HEK293 (cell line): ENCODE data around the gene IFNL1.

ENCODE experiments used
- CTCF ChIA-PET: fragments of 350-600 bp; formaldehyde crosslinking; extraction: SDS; loops from one replicate; lab custom pipeline; 2021; ENCODE audit warnings: antibody characterized with exemption; lab: Yijun Ruan, JAX
- POLR2A ChIA-PET: fragments of 300-600 bp; formaldehyde crosslinking; extraction: SDS; loops from one replicate; lab custom pipeline; 2020; ENCODE audit warnings: antibody characterized with exemption, inconsistent platforms; lab: Yijun Ruan, JAX
- H3K27ac ChIP-seq: fragments of 200-500 bp; sonication (Bioruptor generic); 2 replicates; pipeline ENCODE4 v1.5.1; 2014; ENCODE audit warnings: low read depth, low read length, control low read depth, inconsistent platforms; ENCODE audit errors: extremely low read depth
- H3K36me3 ChIP-seq, 2 experiments: fragments of 200-500 bp in 1 of 2; sonication (Bioruptor generic) in 1 of 2; 1 replicate in 1 of 2; 2 replicates in 1 of 2; pipeline ENCODE4 v1.5.1; 2014 to 2017; ENCODE audit warnings: inconsistent platforms in 2 of 2, low read length in 2 of 2; ENCODE audit not compliant: control insufficient read depth in 2 of 2, insufficient read depth in 1 of 2
- H3K4me1 ChIP-seq: fragments of 200-500 bp; sonication (Bioruptor generic); 2 replicates; pipeline ENCODE4 v1.5.1; 2014; ENCODE audit warnings: mild to moderate bottlenecking, low read length, inconsistent platforms; ENCODE audit not compliant: control insufficient read depth, insufficient read depth
- H3K4me3 ChIP-seq: 2 replicates; pipeline ENCODE4 v1.5.1; 2011; ENCODE audit warnings: low read depth, mild to moderate bottlenecking, control low read depth, low read length, moderate library complexity
- H3K9me3 ChIP-seq: fragments of 200-500 bp; sonication (Bioruptor generic); 2 replicates; pipeline ENCODE4 v1.5.1; 2014; ENCODE audit warnings: low read depth, low read length, inconsistent platforms; ENCODE audit not compliant: control insufficient read depth, insufficient read depth
- AEBP2 ChIP-seq: fragments of 450-650 bp; formaldehyde crosslinking; IDR thresholded peaks from 2 replicates; pipeline ENCODE4 v1.5.1; 2016; ENCODE audit warnings: missing biosample characterization, missing genetic modification characterization, borderline replicate concordance
- GLIS1 ChIP-seq: fragments of 450-650 bp; formaldehyde crosslinking; IDR thresholded peaks from 2 replicates; pipeline ENCODE4 v1.5.1; 2016; ENCODE audit warnings: missing biosample characterization, missing genetic modification characterization
- KLF9 ChIP-seq: fragments of 450-650 bp; formaldehyde crosslinking; IDR thresholded peaks from 2 replicates; pipeline ENCODE4 v1.5.1; 2016; ENCODE audit warnings: missing biosample characterization, missing genetic modification characterization, low read depth
- MEIS1 ChIP-seq: sonication (generic); formaldehyde crosslinking; IDR thresholded peaks from 2 replicates; pipeline ENCODE4 v1.8.1; 2022; ENCODE audit warnings: missing genetic modification reagents, mild to moderate bottlenecking, borderline replicate concordance
- RBAK ChIP-seq: fragments of 450-650 bp; formaldehyde crosslinking; IDR thresholded peaks from 2 replicates; pipeline ENCODE4 v1.5.1; 2016; ENCODE audit warnings: missing biosample characterization, missing genetic modification characterization
- TCF7L2 ChIP-seq: IDR thresholded peaks from 2 replicates; pipeline ENCODE4 v1.6.1; 2011; ENCODE audit warnings: low read depth, mild to moderate bottlenecking, inconsistent platforms, low read length, moderate library complexity, borderline replicate concordance
- ZIC2 ChIP-seq: fragments of 450-650 bp; formaldehyde crosslinking; IDR thresholded peaks from 2 replicates; pipeline ENCODE4 v1.5.1; 2016; ENCODE audit warnings: missing biosample characterization, missing genetic modification characterization
- ZNF10 ChIP-seq: fragments of 450-650 bp; formaldehyde crosslinking; IDR thresholded peaks from 2 replicates; pipeline ENCODE4 v1.5.1; 2017; ENCODE audit warnings: missing biosample characterization, missing genetic modification characterization
- ZNF132 ChIP-seq: fragments of 450-650 bp; formaldehyde crosslinking; IDR thresholded peaks from 2 replicates; pipeline ENCODE4 v1.5.1; 2017; ENCODE audit warnings: missing biosample characterization, missing genetic modification characterization, borderline replicate concordance
- ZNF133 ChIP-seq: fragments of 450-650 bp; formaldehyde crosslinking; IDR thresholded peaks from 2 replicates; pipeline ENCODE4 v1.5.1; 2016; ENCODE audit warnings: missing biosample characterization, missing genetic modification characterization
- ZNF354C ChIP-seq: fragments of 450-650 bp; formaldehyde crosslinking; IDR thresholded peaks from 2 replicates; pipeline ENCODE4 v1.5.1; 2016; ENCODE audit warnings: missing biosample characterization, missing genetic modification characterization, low read depth, borderline replicate concordance
- ZNF48 ChIP-seq: fragments of 450-650 bp; formaldehyde crosslinking; IDR thresholded peaks from 2 replicates; pipeline ENCODE4 v1.5.1; 2016; ENCODE audit warnings: missing biosample characterization, missing genetic modification characterization
- ZNF514 ChIP-seq: fragments of 450-650 bp; formaldehyde crosslinking; IDR thresholded peaks from 2 replicates; pipeline ENCODE4 v1.5.1; 2016; ENCODE audit warnings: missing biosample characterization, missing genetic modification characterization
- ZNF624 ChIP-seq: fragments of 450-650 bp; formaldehyde crosslinking; IDR thresholded peaks from 2 replicates; pipeline ENCODE4 v1.5.1; 2017; ENCODE audit warnings: missing biosample characterization, missing genetic modification characterization
- ZNF626 ChIP-seq: fragments of 450-650 bp; sonication (Bioruptor Pico); formaldehyde crosslinking; IDR thresholded peaks from 2 replicates; pipeline ENCODE4 v1.5.1; 2018; ENCODE audit warnings: missing biosample characterization, missing genetic modification characterization, inconsistent platforms
- ZNF76 ChIP-seq: fragments of 450-650 bp; formaldehyde crosslinking; IDR thresholded peaks from 2 replicates; pipeline ENCODE4; 2016; ENCODE audit warnings: low read depth, missing biosample characterization, missing genetic modification characterization, borderline replicate concordance
- ZNF776 ChIP-seq: fragments of 450-650 bp; formaldehyde crosslinking; IDR thresholded peaks from 2 replicates; pipeline ENCODE4 v1.5.0; 2017; ENCODE audit warnings: missing biosample characterization, missing genetic modification characterization, borderline replicate concordance
- TF ChIP-seq, protein P1 (sequence below): fragments of 450-650 bp; formaldehyde crosslinking; IDR thresholded peaks from 2 replicates; pipeline ENCODE4 v1.5.1; 2016; ENCODE audit warnings: missing biosample characterization, missing genetic modification characterization
- TF ChIP-seq, protein P2 (sequence below): fragments of 450-650 bp; formaldehyde crosslinking; IDR thresholded peaks from 2 replicates; pipeline ENCODE4 v1.5.1; 2017; ENCODE audit warnings: missing biosample characterization, mild to moderate bottlenecking, missing genetic modification characterization, moderate library complexity
- TF ChIP-seq, protein P3 (sequence below): fragments of 450-650 bp; formaldehyde crosslinking; IDR thresholded peaks from 2 replicates; pipeline ENCODE4 v1.5.1; 2017; ENCODE audit warnings: missing biosample characterization, missing genetic modification characterization

The IFNL1 gene

DNA sequence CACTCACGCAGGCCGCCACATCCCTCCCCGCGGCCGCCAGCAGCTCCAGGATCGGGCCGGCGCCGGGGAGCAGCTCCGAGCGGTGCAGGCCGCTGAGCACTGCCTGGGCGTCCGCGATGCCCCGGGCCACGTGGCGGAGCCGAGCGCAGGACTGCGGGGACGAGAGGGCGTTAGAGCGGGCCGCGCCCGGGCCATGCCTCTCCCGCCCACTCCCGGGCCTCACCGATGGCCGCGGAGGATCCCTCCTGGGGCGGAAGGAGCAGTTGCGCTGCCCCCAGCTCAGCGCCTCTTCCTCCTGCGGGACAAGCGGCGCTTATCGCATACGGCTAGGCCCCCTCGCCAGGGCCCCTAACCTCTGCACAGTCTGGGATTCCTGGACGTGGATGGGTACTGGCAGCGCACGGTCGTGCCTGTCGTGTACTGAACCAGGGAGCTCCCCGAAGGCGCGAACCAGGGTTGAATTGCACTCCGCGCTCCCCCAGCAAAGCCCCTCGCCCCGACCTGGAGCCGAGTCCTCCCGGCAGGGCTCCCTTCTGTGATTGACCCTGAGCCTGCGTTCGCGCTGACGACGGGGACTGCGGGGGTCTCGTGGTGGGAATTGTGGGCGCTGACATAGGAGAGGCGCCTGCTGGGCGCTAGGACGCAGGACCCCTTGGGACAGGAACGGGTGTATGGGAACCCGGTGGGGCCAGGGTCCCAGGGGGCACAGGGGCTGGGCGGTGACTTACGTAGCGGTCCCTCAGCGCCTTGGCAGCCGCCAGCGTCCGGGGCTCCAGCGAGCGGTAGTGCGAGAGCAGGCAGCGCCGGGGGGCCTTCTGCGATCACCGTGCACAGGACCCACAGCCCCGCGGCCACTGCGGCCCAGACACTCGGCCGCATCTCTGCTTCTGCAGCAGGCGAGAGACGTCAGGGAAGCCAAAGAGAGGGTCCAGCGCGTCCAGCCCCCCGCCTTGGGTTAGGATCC, 48.2 kb upstream of the IFNL1 start (continued):
- TF ChIP-seq ZIC2 (no peak), ZNF132 (no peak)

- H3K4me1 ChIP-seq, result peaks cover 2% of the 10 kb centered on the region; the same call in 1 of the 2 replicates
- H3K36me3 ChIP-seq, result no peaks in the 10 kb centered on the region
- no peak within 1 kb of the TSS for H3K4me3 ChIP-seq
- no peak within 1 kb of the TSS for H3K27ac ChIP-seq
- H3K9me3 ChIP-seq, result no peaks in the 10 kb centered on the region
- CTCF ChIA-PET, result interaction anchor here (0.5 to 1.6 kb wide), 2 partner anchors 37 to 890 kb away, joined by 3 to 4 read pairs; no protein-coding TSS in a partner anchor
- TF ChIP-seq ZNF354C (tag by site-specific recombination) (no peak), AEBP2 (tag by site-specific recombination) (no peak), ZNF626 (tag by site-specific recombination) (no peak), RBAK (no peak), ZNF514 (no peak), ZNF76 (tag by site-specific recombination) (no peak), KLF9 (tag by site-specific recombination) (no peak), MEIS1 (no peak)
- TF ChIP-seq, protein P1, sequence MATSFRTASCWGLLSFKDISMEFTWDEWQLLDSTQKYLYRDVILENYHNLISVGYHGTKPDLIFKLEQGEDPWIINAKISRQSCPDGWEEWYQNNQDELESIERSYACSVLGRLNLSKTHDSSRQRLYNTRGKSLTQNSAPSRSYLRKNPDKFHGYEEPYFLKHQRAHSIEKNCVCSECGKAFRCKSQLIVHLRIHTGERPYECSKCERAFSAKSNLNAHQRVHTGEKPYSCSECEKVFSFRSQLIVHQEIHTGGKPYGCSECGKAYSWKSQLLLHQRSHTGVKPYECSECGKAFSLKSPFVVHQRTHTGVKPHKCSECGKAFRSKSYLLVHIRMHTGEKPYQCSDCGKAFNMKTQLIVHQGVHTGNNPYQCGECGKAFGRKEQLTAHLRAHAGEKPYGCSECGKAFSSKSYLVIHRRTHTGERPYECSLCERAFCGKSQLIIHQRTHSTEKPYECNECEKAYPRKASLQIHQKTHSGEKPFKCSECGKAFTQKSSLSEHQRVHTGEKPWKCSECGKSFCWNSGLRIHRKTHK (tag by site-specific recombination), result no peak
- TF ChIP-seq, protein P2, sequence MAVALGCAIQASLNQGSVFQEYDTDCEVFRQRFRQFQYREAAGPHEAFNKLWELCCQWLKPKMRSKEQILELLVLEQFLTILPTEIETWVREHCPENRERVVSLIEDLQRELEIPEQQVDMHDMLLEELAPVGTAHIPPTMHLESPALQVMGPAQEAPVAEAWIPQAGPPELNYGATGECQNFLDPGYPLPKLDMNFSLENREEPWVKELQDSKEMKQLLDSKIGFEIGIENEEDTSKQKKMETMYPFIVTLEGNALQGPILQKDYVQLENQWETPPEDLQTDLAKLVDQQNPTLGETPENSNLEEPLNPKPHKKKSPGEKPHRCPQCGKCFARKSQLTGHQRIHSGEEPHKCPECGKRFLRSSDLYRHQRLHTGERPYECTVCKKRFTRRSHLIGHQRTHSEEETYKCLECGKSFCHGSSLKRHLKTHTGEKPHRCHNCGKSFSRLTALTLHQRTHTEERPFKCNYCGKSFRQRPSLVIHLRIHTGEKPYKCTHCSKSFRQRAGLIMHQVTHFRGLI, result no peak
- TF ChIP-seq, protein P3, sequence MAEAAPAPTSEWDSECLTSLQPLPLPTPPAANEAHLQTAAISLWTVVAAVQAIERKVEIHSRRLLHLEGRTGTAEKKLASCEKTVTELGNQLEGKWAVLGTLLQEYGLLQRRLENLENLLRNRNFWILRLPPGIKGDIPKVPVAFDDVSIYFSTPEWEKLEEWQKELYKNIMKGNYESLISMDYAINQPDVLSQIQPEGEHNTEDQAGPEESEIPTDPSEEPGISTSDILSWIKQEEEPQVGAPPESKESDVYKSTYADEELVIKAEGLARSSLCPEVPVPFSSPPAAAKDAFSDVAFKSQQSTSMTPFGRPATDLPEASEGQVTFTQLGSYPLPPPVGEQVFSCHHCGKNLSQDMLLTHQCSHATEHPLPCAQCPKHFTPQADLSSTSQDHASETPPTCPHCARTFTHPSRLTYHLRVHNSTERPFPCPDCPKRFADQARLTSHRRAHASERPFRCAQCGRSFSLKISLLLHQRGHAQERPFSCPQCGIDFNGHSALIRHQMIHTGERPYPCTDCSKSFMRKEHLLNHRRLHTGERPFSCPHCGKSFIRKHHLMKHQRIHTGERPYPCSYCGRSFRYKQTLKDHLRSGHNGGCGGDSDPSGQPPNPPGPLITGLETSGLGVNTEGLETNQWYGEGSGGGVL (tag by site-specific recombination), result no peak
- TF ChIP-seq, all 188 proteins: peak for 0
- POLR2A ChIA-PET, result interaction anchor here (0.7 kb wide), 1 partner anchor 11 kb away, joined by 6 read pairs; no protein-coding TSS in a partner anchor
Measured at GRCh38 chr19:39248806-39249205, 47.4 kb upstream of the IFNL1 start, which contains the start of gene IFNL4. TSS of gene IFNL4 (minus strand) at chr19:39248856.

DNA sequence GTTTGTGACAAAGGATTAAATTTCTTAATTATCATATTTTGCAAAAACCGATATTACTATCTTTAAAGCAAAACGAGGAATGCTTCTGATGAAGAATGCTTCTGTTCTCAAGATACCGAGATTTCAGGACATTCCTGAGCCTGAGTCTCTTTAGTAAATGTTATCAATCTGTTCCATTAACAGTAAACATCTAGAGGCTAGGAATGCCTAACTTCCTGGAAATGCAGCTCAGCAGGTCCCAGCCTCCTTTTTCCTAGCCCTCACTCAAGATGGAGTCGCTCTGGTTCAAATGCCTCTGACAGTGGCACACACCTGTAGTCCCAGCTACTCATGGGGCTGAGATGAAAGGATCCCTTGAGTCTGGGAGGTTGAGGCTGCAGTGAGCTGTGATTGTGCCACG, 45.1 kb upstream of the IFNL1 start:
- ChIA-PET CTCF (interaction anchor here (0.6 to 1.3 kb wide), 6 partner anchors 22 to 744 kb away, joined by 3 to 4 read pairs (median 4); partner anchors contain the start of gene SAMD4B), POLR2A (interaction anchor here (1.4 kb wide), 1 partner anchor 9 kb away, joined by 3 read pairs; no protein-coding TSS in a partner anchor)
- TF ChIP-seq ZNF10 (tag by site-specific recombination), result no peak
- no peak for TF ChIP-seq ZNF48 (tag by site-specific recombination)
- no peak for TF ChIP-seq ZNF133
- TF ChIP-seq ZNF776 (tag by site-specific recombination), result no peak
- no peak for TF ChIP-seq TCF7L2
- no peak for TF ChIP-seq GLIS1
- TF ChIP-seq ZNF624 (tag by site-specific recombination), result no peak
- Histone ChIP-seq H3K9me3 (no peaks in the 10 kb centered on the region), H3K4me3 (no peak overlapping the region), H3K36me3 (no peaks in the 10 kb centered on the region), H3K4me1 (peaks cover 2% of the 10 kb centered on the region; the same call in 1 of the 2 replicates), H3K27ac (no peak overlapping the region)
